ENCODE data around the gene LBR.

- TF ChIP-seq CTBP1 (IDR thresholded peaks at IDR 0.05; ENCODE audit: borderline replicate concordance) (no peak), ELF4 (IDR thresholded peaks at IDR 0.05) (no peak), L3MBTL2 (conservative IDR thresholded peaks at IDR 0.05) (no peak), BHLHE40 (IDR thresholded peaks at IDR 0.05; ENCODE audit: borderline replicate concordance) (no peak), TARDBP (IDR thresholded peaks at IDR 0.05) (no peak), HDGF (IDR thresholded peaks at IDR 0.05; ENCODE audit: borderline replicate concordance) (no peak), SUZ12 (IDR thresholded peaks at IDR 0.05) (no peak), NFRKB (IDR thresholded peaks at IDR 0.05) (no peak), FOXM1 (IDR thresholded peaks at IDR 0.05; ENCODE audit: borderline replicate concordance) (no peak), PKNOX1 (IDR thresholded peaks at IDR 0.05) (no peak)
Measured at GRCh38 chr1:225361176-225361575, 66.7 kb downstream of the LBR start.

Data from HEK293T (cell line).